ENCODE measurements around the gene TBC1D21.

- TF ChIP-seq USF2 (IDR thresholded peaks at IDR 0.05; ENCODE audit: low read depth, low read length) (no peak), MXI1 (IDR thresholded peaks at IDR 0.05; ENCODE audit: borderline replicate concordance, low read depth, low read length) (no peak), ELK1 (IDR thresholded peaks at IDR 0.05; ENCODE audit: borderline replicate concordance, low read depth, low read length) (no peak), CTCF (conservative IDR thresholded peaks at IDR 0.05; ENCODE audit: low read depth, low read length) (no peak), POLR2A (IDR thresholded peaks at IDR 0.05; ENCODE audit: low read depth, low read length) (no peak), RAD21 (IDR thresholded peaks at IDR 0.05; ENCODE audit: low read length) (no peak), CHD1 (IDR thresholded peaks at IDR 0.05; ENCODE audit: low read depth, low read length) (no peak), SMC3 (IDR thresholded peaks at IDR 0.05; ENCODE audit: low read depth, low read length) (no peak), MAFK (IDR thresholded peaks at IDR 0.05; ENCODE audit: low read depth, low read length) (no peak), MAZ (IDR thresholded peaks at IDR 0.05; ENCODE audit: borderline replicate concordance, low read depth, low read length) (no peak), RFX5 (IDR thresholded peaks at IDR 0.05; ENCODE audit: low read depth, low read length) (no peak), CEBPB (IDR thresholded peaks at IDR 0.05; ENCODE audit: low read depth, low read length) (no peak), RCOR1 (IDR thresholded peaks at IDR 0.05; ENCODE audit: insufficient replicate concordance, low read length) (no peak)
Observed at GRCh38 chr15:73892446-73893226, 19.3 kb downstream of the TBC1D21 start.

Measured in IMR-90 (cell line).